IMR-90 (cell line): ENCODE data around the gene RPS15A. TPM values are rescaled to one million over a fixed set of nuclear protein-coding genes. Genes with fewer than 3 reads are reported as not detected.
"Not testable (repeated sequence)": the region's sequence is repeated elsewhere in the genome, so short reads cannot be mapped to it uniquely, and the experiment has no call there.

ENCODE experiments used
- ATAC-seq: fragments of 200-7000 bp; cut with Tn5 transposase; 2 replicates; pipeline ENCODE4 v1.9.1; 2020; ENCODE audit warnings: low read depth, mild to moderate bottlenecking, moderate library complexity
- BruUV-seq: library from RNA; stranded (reverse); fragments of 400-500 nt; replicated peaks from 2 replicates; lab custom pipeline; 2021; lab: Mats Ljungman, UMichigan
- CTCF ChIA-PET: fragments of 300-600 bp; formaldehyde crosslinking; extraction: SDS; loops from one replicate; lab custom pipeline; 2021; ENCODE audit warnings: antibody characterized with exemption; lab: Yijun Ruan, JAX
- POLR2A ChIA-PET: fragments of 300-600 bp; sonication (Branson Sonifier 250); formaldehyde crosslinking; loops from one replicate; lab custom pipeline; 2022; ENCODE audit warnings: antibody characterized with exemption; ENCODE audit not compliant: unreplicated experiment; lab: Charles Lee
- DNase-seq: peaks from one replicate; pipeline ENCODE4 v3.0.0; 2013
- H2AFZ ChIP-seq: replicated peaks from 2 replicates; pipeline ENCODE3; 2013; ENCODE audit warnings: low read length, mild to moderate bottlenecking; ENCODE audit not compliant: poor library complexity
- H2AK5ac ChIP-seq: 2 replicates; pipeline ENCODE4 v1.6.1; 2013; ENCODE audit warnings: low read depth, low read length, inconsistent platforms
- H2AK9ac ChIP-seq: replicated peaks from 2 replicates; pipeline ENCODE3; 2013; ENCODE audit warnings: mild to moderate bottlenecking, low read depth, low read length, moderate library complexity; ENCODE audit not compliant: poor library complexity
- H2BK120ac ChIP-seq: 2 replicates; pipeline ENCODE4 v1.6.1; 2013; ENCODE audit warnings: low read depth, low read length, inconsistent platforms
- H2BK15ac ChIP-seq: 3 replicates; pipeline ENCODE4 v1.6.1; 2013; ENCODE audit warnings: low read depth, low read length, inconsistent platforms
- H2BK20ac ChIP-seq: 2 replicates; pipeline ENCODE4 v1.6.1; 2013; ENCODE audit warnings: low read depth, mild to moderate bottlenecking, inconsistent platforms, low read length, moderate library complexity
- H2BK5ac ChIP-seq: 2 replicates; pipeline ENCODE4 v1.6.1; 2013; ENCODE audit warnings: mild to moderate bottlenecking, low read depth, low read length, inconsistent platforms; ENCODE audit not compliant: poor library complexity, severe bottlenecking
- H3K14ac ChIP-seq: replicated peaks from 2 replicates; pipeline ENCODE4 v1.6.1; 2013; ENCODE audit warnings: low read depth, low read length, inconsistent platforms
- H3K18ac ChIP-seq: 2 replicates; pipeline ENCODE4 v1.6.1; 2013; ENCODE audit warnings: low read depth, low read length, control low read depth
- H3K23ac ChIP-seq: 2 replicates; pipeline ENCODE4 v1.6.1; 2013; ENCODE audit warnings: low read depth, low read length, inconsistent platforms
- H3K27ac ChIP-seq: 2 replicates; pipeline ENCODE4 v1.5.1; 2013; ENCODE audit warnings: mild to moderate bottlenecking, control low read depth, low read length; ENCODE audit not compliant: insufficient read depth
- H3K27me3 ChIP-seq: 2 replicates; pipeline ENCODE4 v1.6.1; 2013; ENCODE audit warnings: low read length; ENCODE audit not compliant: control insufficient read depth, insufficient read depth
- H3K36me3 ChIP-seq: 2 replicates; pipeline ENCODE4 v1.6.1; 2013; ENCODE audit warnings: low read length, mixed read lengths; ENCODE audit not compliant: control insufficient read depth, insufficient read depth
- H3K4ac ChIP-seq: 2 replicates; pipeline ENCODE4 v1.6.1; 2013; ENCODE audit warnings: low read depth, low read length, inconsistent platforms
- H3K4me1 ChIP-seq: 2 replicates; pipeline ENCODE4 v1.6.1; 2013; ENCODE audit warnings: low read length, mixed read lengths; ENCODE audit not compliant: control insufficient read depth, insufficient read depth
- H3K4me2 ChIP-seq: 2 replicates; pipeline ENCODE4 v1.6.1; 2013; ENCODE audit warnings: low read depth, mild to moderate bottlenecking, control low read depth, low read length, moderate library complexity
- H3K4me3 ChIP-seq: 2 replicates; pipeline ENCODE4 v1.5.1; 2013; ENCODE audit warnings: low read depth, mild to moderate bottlenecking, control low read depth, low read length, moderate library complexity; ENCODE audit not compliant: insufficient read depth
- H3K56ac ChIP-seq: 2 replicates; pipeline ENCODE4 v1.6.1; 2013; ENCODE audit warnings: low read length, inconsistent platforms; ENCODE audit not compliant: insufficient read depth; ENCODE audit errors: extremely low read depth
- H3K79me1 ChIP-seq, 2 experiments: 2 replicates each; pipeline ENCODE4 v1.6.1; 2013; ENCODE audit warnings: low read length in 2 of 2, inconsistent platforms in 1 of 2, low read depth in 1 of 2
- H3K9ac ChIP-seq: 2 replicates; pipeline ENCODE4 v1.6.1; 2013; ENCODE audit warnings: low read depth, low read length, control low read depth
- H3K9me1 ChIP-seq: 2 replicates; pipeline ENCODE4 v1.6.1; 2013; ENCODE audit warnings: low read length, inconsistent platforms; ENCODE audit not compliant: insufficient read depth
- H3K9me3 ChIP-seq: 2 replicates; pipeline ENCODE4 v1.6.1; 2013; ENCODE audit warnings: low read length; ENCODE audit not compliant: control insufficient read depth, insufficient read depth
- H4K20me1 ChIP-seq: 2 replicates; pipeline ENCODE4 v1.6.1; 2013; ENCODE audit warnings: low read length, inconsistent platforms; ENCODE audit not compliant: insufficient read depth
- H4K5ac ChIP-seq: 2 replicates; pipeline ENCODE4 v1.6.1; 2013; ENCODE audit warnings: mild to moderate bottlenecking, low read depth, low read length, control low read depth
- H4K8ac ChIP-seq, 2 experiments: 2 replicates each; pipeline ENCODE4 v1.6.1; 2013; ENCODE audit warnings: low read depth in 2 of 2, low read length in 2 of 2, control low read depth in 1 of 2, inconsistent platforms in 1 of 2
- H4K91ac ChIP-seq: 2 replicates; pipeline ENCODE4 v1.6.1; 2013; ENCODE audit warnings: low read depth, low read length, inconsistent platforms; ENCODE audit not compliant: insufficient read depth
- WGBS, 2 experiments: methylation state at CpG; one replicate each; pipeline versions ENCODE4 v1.1.5 to v1.1.7; 2013; ENCODE audit warnings: missing lambda C conversion rate in 2 of 2; ENCODE audit not compliant: insufficient read length in 1 of 2; ENCODE audit errors: extremely low coverage in 2 of 2; 5-methylcytosine and 5-hydroxymethylcytosine counted together
- dilution Hi-C: fragments of 300-500 bp; cut with HindIII; formaldehyde crosslinking; loops from one replicate; pipeline ENCODE4 v1.14.3; 2018; ENCODE audit warnings: low sequenced_read_pairs; ENCODE audit not compliant: unreplicated experiment
- in situ Hi-C: fragments of 300-500 bp; cut with MboI; formaldehyde crosslinking; loops from 3 replicates; pipeline ENCODE4 v1.14.3; 2019; ENCODE audit warnings: low sequenced_read_pairs, inconsistent platforms, mixed read lengths
- intact Hi-C: fragments of 100-400 bp; cut with micrococcal nuclease; formaldehyde crosslinking; loops from 2 replicates; pipeline ENCODE4 v1.10.0; 2022
- polyA plus RNA-seq, 3 experiments: library from polyadenylated mRNA; depleted of rRNA; stranded (reverse); fragments of >200 nt; gene quantifications; 2 replicates each; pipeline ENCODE4 v1.2.3, GENCODE V29; 2012; ENCODE audit warnings: low replicate concordance in 1 of 3
- total RNA-seq: library from RNA; depleted of rRNA; stranded (reverse); fragments of >200 nt; gene quantifications from 2 replicates; pipeline ENCODE4 v1.2.3, GENCODE V29; 2012

The RPS15A gene
- total and polyA plus RNA-seq, 2 of the 4 experiments (the other 2 are of a cell fraction): 4,588 to 4,619 TPM

GRCh38 chr16:18774651-18775050 is 15.5 kb downstream of the RPS15A start:
- H2BK20ac ChIP-seq, H3K56ac ChIP-seq, H3K18ac ChIP-seq, H3K23ac ChIP-seq, H2BK5ac ChIP-seq, H3K4me2 ChIP-seq, H3K14ac ChIP-seq, H3K4ac ChIP-seq, BruUV-seq, H4K5ac ChIP-seq, H3K4me1 ChIP-seq, H4K20me1 ChIP-seq, H3K36me3 ChIP-seq, in situ Hi-C loops, H3K9me3 ChIP-seq, H3K9me1 ChIP-seq, H3K27me3 ChIP-seq, DNase-seq, H3K4me3 ChIP-seq, H2BK15ac ChIP-seq, H3K79me1 ChIP-seq, H4K8ac ChIP-seq, H2AK5ac ChIP-seq, CTCF ChIA-PET, H2BK120ac ChIP-seq, intact Hi-C loops, dilution Hi-C loops, H2AFZ ChIP-seq, H3K9ac ChIP-seq, POLR2A ChIA-PET, ATAC-seq, H4K91ac ChIP-seq, H2AK9ac ChIP-seq, H3K27ac ChIP-seq: not testable (repeated sequence)
- 89% methylated on average over 2 of the region's 4 CpGs; no CpG with 5 or more reads in 1 of the 2 experiments for WGBS, 2 experiments

GRCh38 chr16:18772171-18772570 is 18.0 kb downstream of the RPS15A start:
- BruUV-seq, in situ Hi-C loops, H2BK15ac ChIP-seq, POLR2A ChIA-PET, H2BK20ac ChIP-seq, H2BK120ac ChIP-seq, H3K9me1 ChIP-seq, DNase-seq, H3K4me2 ChIP-seq, intact Hi-C loops, H3K4ac ChIP-seq, H3K36me3 ChIP-seq, H3K18ac ChIP-seq, H3K56ac ChIP-seq, H3K4me3 ChIP-seq, H3K9me3 ChIP-seq, H4K5ac ChIP-seq, H4K20me1 ChIP-seq, H4K8ac ChIP-seq, H3K4me1 ChIP-seq, H3K9ac ChIP-seq, H4K91ac ChIP-seq, H3K23ac ChIP-seq, H2AK9ac ChIP-seq, ATAC-seq, H3K27ac ChIP-seq, H3K14ac ChIP-seq, dilution Hi-C loops, H2BK5ac ChIP-seq, H2AFZ ChIP-seq, CTCF ChIA-PET, H2AK5ac ChIP-seq, H3K27me3 ChIP-seq, H3K79me1 ChIP-seq: not testable (repeated sequence)
- WGBS, 2 experiments: no CpG with 5 or more reads among the region's 7 CpGs
